ENCODE measurements around the gene NEIL1. TPM values are rescaled to one million over a fixed set of nuclear protein-coding genes. Genes with fewer than 3 reads are reported as not detected.
"Not testable (repeated sequence)": the region's sequence is repeated elsewhere in the genome, so short reads cannot be mapped to it uniquely, and the experiment has no call there.

The NEIL1 gene
- total RNA-seq, 2 experiments from 2014 or later = 2.2 to 2.7 TPM

DNA sequence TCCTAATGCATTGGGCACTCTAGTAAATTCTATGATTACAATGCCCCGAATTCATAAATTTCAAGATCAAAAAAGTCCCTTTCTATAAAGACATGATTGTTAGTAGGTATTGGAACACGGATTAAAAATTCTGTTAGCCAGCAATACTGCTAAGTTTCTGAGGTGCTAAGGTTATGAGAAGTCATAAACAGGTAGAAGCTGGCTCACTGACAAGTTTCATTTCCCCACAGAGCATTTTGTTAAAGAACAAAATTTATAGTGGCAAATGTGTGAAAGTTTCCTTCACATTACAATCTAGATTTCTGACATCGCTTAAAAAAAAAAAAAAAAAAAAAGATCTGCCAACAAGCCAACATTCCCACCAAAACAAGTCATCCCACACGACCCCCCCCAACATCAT is 33.9 kb downstream of the NEIL1 start:
- Mint-ChIP-seq H3K36me3 (ENCODE audit: low read depth) (peaks cover 62% of the 10 kb centered on the region), H3K27ac (no peak overlapping the region), H3K4me1 (peaks cover 4% of the 10 kb centered on the region), H3K27me3 (no peaks in the 10 kb centered on the region), H3K9me3 (no peaks in the 10 kb centered on the region), H3K4me3 (no peak overlapping the region)
- POLR2A ChIA-PET = no interaction called here
- DNase-seq = no peak
- CTCF ChIA-PET = interaction anchor here (1.7 to 1.8 kb wide), 3 partner anchors 11 to 273 kb away, joined by 3 to 8 read pairs (median 5); partner anchors contain the start of gene MAN2C1

DNA sequence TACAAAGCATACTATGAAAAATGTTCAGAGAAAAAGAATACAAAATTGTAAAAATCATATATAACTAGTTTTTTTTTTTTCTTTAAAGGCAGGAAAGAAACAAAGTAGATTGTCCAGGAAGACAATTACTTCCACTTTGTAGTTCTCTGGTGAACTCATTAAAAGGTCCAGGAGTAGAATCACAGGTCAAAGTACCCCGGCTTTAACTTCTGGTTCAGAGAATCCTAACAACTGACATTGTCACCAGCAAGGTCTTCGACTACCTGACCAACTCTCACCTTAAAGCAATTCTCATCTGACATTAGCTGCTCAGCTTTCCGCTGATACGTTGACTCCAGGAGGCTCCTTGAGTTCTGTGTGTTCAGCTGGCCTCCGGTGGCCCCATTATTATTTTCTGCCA is 37.1 kb downstream of the NEIL1 start:
- peaks cover 64% of the 10 kb centered on the region for H3K36me3 Mint-ChIP-seq (ENCODE audit: low read depth)

DNA sequence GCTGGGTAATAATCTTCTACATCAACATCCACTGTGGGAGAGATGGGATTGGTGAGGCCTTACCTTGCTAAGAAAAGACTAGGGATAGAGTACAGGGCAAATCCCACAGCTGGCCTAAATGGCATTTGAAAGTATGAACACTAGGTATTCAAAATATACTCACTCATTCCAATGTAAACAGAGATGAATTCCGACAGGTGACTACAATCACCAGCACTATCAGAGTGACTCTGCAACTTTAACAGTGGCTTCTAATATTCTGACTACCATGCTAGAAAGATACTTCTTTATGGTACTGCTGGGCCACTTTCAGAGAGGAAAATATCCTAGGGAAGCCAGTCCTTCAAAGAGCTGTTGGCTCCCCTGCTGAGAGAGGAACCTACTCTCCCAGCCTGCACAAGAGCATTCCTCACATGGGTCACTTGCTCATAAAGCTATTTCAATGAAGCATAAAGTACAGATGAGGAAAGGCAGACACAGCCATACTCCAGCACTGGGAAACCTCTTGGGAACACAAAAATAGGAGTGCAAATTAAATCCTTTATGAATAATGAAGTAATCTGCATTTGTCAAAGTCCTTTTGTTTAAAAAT is 43.0 kb downstream of the NEIL1 start:
- Mint-ChIP-seq H3K4me1 (peaks cover 14% of the 10 kb centered on the region), H3K27me3 (no peaks in the 10 kb centered on the region), H3K4me3 (no peak overlapping the region), H3K36me3 (ENCODE audit: low read depth) (peaks cover 63% of the 10 kb centered on the region), H3K9me3 (no peaks in the 10 kb centered on the region), H3K27ac (no peak overlapping the region)
- no peak for DNase-seq
- POLR2A ChIA-PET = no interaction called here
- CTCF ChIA-PET = interaction anchor here (0.6 to 1.0 kb wide), 3 partner anchors 14 to 513 kb away, joined by 3 read pairs; partner anchors contain the start of gene MAN2C1

More for the DNA sequence above, 37.1 kb downstream of the NEIL1 start:
- H3K27me3 Mint-ChIP-seq, POLR2A ChIA-PET, H3K9me3 Mint-ChIP-seq, DNase-seq, H3K27ac Mint-ChIP-seq, H3K4me3 Mint-ChIP-seq: not testable (repeated sequence)
- CTCF ChIA-PET = interaction anchor here (0.7 kb wide), 1 partner anchor 615 kb away, joined by 3 read pairs; no protein-coding TSS in a partner anchor
- peaks cover 14% of the 10 kb centered on the region for H3K4me1 Mint-ChIP-seq

DNA sequence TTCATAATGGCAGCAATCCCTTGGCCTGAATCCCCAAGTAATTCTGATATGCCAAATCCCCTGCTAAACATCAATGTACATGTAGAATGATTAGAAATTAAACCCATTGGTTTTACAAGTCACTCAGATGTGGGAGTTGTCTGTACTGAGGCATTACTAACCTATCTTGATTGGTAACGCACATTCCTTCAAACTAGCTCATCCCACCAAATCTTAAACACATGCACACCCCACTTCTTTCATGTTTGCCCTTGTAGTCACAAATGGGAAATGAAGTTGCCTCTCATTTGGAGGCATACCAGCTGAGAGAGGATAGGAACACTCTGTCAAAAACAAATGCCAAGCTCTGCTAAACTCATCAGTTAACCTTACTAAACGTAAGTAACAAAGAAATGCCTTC is 50.7 kb downstream of the NEIL1 start:
- peaks cover 59% of the 10 kb centered on the region for H3K36me3 Mint-ChIP-seq (ENCODE audit: low read depth)
- ChIA-PET CTCF (interaction anchor here (1.1 kb wide), 1 partner anchor 10 kb away, joined by 3 read pairs; no protein-coding TSS in a partner anchor), POLR2A (no interaction called here)
- no peak overlapping the region for H3K4me3 Mint-ChIP-seq
- H3K27ac Mint-ChIP-seq = no peak overlapping the region
- H3K27me3 Mint-ChIP-seq = no peaks in the 10 kb centered on the region
- no peaks in the 10 kb centered on the region for H3K9me3 Mint-ChIP-seq
- no peak for DNase-seq
- peaks cover 6% of the 10 kb centered on the region for H3K4me1 Mint-ChIP-seq

DNA sequence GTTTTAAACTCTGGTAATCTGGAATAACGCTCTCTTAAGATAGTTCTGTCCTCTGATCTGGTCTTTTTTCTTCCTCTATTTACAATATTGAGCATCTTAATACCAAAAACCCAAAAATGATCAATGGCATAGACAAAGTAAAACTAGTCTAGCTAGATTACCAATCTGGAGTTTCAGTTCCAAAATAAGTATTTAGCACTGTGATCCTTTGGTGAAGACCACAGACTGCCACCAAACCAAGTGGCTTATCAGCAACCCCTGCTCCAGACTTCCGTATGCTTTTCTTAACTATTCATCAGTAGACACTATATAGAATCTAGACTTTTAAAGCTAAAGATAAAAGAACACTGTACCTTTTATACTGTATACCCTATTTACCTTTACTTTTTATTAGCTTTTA is 57.1 kb downstream of the NEIL1 start:
- no peak for DNase-seq
- H3K36me3 Mint-ChIP-seq (ENCODE audit: low read depth) = peaks cover 58% of the 10 kb centered on the region
- CTCF ChIA-PET = interaction anchor here (1.6 kb wide), 1 partner anchor 9 kb away, joined by 8 read pairs; no protein-coding TSS in a partner anchor
- peaks cover 13% of the 10 kb centered on the region for H3K4me1 Mint-ChIP-seq
- no peak overlapping the region for H3K27ac Mint-ChIP-seq
- no peaks in the 10 kb centered on the region for H3K27me3 Mint-ChIP-seq
- no peaks in the 10 kb centered on the region for H3K9me3 Mint-ChIP-seq
- H3K4me3 Mint-ChIP-seq = no peak overlapping the region
- POLR2A ChIA-PET = no interaction called here

Small RNA genes within 50 kb of the gene (microRNA-seq; reads per million reads assigned to microRNA genes)
- not detected for gene MIR631 (ENCODE audit: borderline microRNAs expressed, borderline replicate concordance)

Other genes with a start within 250 kb of the NEIL1 start
- gene C15orf39, start 145.2 kb upstream of the NEIL1 start, total RNA-seq = 10 to 100 TPM; 47.0 to 48.6 TPM
- gene GOLGA6C, start 88.7 kb upstream of the NEIL1 start, total RNA-seq = not detected
- not detected for gene GOLGA6D, start 64.2 kb upstream of the NEIL1 start, total RNA-seq
- gene COMMD4, start 11.0 kb upstream of the NEIL1 start, total RNA-seq = 10 to 100 TPM; 72.2 to 97.4 TPM
- 100 to 1,000 TPM; 151 to 205 TPM for gene MAN2C1, start 21.6 kb downstream of the NEIL1 start, total RNA-seq
- 100 to 1,000 TPM; 106 to 115 TPM for gene SIN3A, start 104.7 kb downstream of the NEIL1 start, total RNA-seq
- gene PTPN9, start 232.3 kb downstream of the NEIL1 start, total RNA-seq = 10 to 100 TPM; 37.0 to 37.4 TPM

Measured in activated CD4-positive, alpha-beta T cell treated with anti-CD3 and anti-CD28 coated beads, Interleukin-2, amount 10 ng/mL, durations not matched to agents 7 days and 5 days (primary cell).